HG02610 (cell line): ENCODE measurements around the gene FGD2.
A peak's percentile ranks its signal among the peaks of the same experiment; 100 is the strongest.
"Not testable (repeated sequence)": the region's sequence is repeated elsewhere in the genome, so short reads cannot be mapped to it uniquely, and the experiment has no call there.

Experiments
- ATAC-seq: cut with Tn5 transposase; IDR thresholded peaks from one replicate; pipeline ENCODE4 v1.9.1; 2021; ENCODE audit warnings: mild to moderate bottlenecking, moderate library complexity; ENCODE audit not compliant: unreplicated experiment

Gene FGD2

GRCh38 chr6:37038292-37039198, 33.1 kb downstream of the FGD2 start:
- ATAC-seq, result no peak

GRCh38 chr6:37039958-37040357, 34.5 kb downstream of the FGD2 start:
- no peak for ATAC-seq

GRCh38 chr6:37041521-37041920, 36.1 kb downstream of the FGD2 start:
- ATAC-seq, result no peak

GRCh38 chr6:37042150-37042549, 36.7 kb downstream of the FGD2 start:
- no peak for ATAC-seq

- not testable (repeated sequence) for ATAC-seq
These were observed 37.6 kb downstream of the FGD2 start for GRCh38 chr6:37043091-37043490.

GRCh38 chr6:37047346-37047688, 41.9 kb downstream of the FGD2 start:
- no peak for ATAC-seq

GRCh38 chr6:37047689-37048402, 42.4 kb downstream of the FGD2 start:
- ATAC-seq, result no peak

GRCh38 chr6:37048403-37048850, 43.0 kb downstream of the FGD2 start:
- ATAC-seq, result no peak

GRCh38 chr6:37048851-37049757, 43.6 kb downstream of the FGD2 start:
- peak; percentile 54 for ATAC-seq

GRCh38 chr6:37049758-37050044, 44.2 kb downstream of the FGD2 start:
- no peak for ATAC-seq

GRCh38 chr6:37050045-37050853, 44.8 kb downstream of the FGD2 start:
- peak; percentile 36 for ATAC-seq

GRCh38 chr6:37050854-37051137, 45.3 kb downstream of the FGD2 start:
- no peak for ATAC-seq

- ATAC-seq, result no peak
These were observed 45.9 kb downstream of the FGD2 start for GRCh38 chr6:37051138-37052026.

- no peak for ATAC-seq
These were observed 46.7 kb downstream of the FGD2 start for GRCh38 chr6:37052027-37052628.

GRCh38 chr6:37053683-37054082, 48.2 kb downstream of the FGD2 start:
- ATAC-seq, result no peak

GRCh38 chr6:37054171-37054570, 48.7 kb downstream of the FGD2 start:
- ATAC-seq, result no peak

- no peak for ATAC-seq
These were observed 49.1 kb downstream of the FGD2 start for GRCh38 chr6:37054580-37054979.

GRCh38 chr6:37056112-37056403, 50.6 kb downstream of the FGD2 start:
- no peak for ATAC-seq

- no peak for ATAC-seq
These were observed 51.1 kb downstream of the FGD2 start for GRCh38 chr6:37056439-37057127.
